Measurements from ENCODE around the gene ADAM12.

DNA sequence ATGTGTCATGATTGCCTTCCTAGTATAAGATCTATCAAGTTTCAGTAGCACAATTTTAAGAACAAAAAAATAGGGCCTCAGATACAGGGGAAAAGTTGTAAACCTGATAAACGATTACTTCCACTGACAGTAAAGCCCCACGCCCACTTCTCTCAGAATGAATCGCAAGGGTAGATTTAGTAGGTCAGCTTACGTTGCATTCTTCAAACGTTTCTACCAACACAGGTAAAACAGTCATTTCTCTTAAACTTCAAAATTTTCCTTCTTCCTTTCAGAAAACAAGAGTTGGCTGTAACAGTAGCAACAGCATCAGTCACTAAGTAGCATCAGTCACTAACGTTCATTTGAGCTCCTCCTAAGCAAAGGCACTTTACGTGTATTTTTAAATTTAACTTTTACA is 221.5 kb downstream of the ADAM12 start:
- no peak for TF ChIP-seq CTCF (conservative IDR thresholded peaks at IDR 0.05; ENCODE audit: low read depth in 2 of 2)
- no peak for TF ChIP-seq JUNB (IDR thresholded peaks at IDR 0.05; ENCODE audit: unreplicated experiment)
- TF ChIP-seq, protein P1, sequence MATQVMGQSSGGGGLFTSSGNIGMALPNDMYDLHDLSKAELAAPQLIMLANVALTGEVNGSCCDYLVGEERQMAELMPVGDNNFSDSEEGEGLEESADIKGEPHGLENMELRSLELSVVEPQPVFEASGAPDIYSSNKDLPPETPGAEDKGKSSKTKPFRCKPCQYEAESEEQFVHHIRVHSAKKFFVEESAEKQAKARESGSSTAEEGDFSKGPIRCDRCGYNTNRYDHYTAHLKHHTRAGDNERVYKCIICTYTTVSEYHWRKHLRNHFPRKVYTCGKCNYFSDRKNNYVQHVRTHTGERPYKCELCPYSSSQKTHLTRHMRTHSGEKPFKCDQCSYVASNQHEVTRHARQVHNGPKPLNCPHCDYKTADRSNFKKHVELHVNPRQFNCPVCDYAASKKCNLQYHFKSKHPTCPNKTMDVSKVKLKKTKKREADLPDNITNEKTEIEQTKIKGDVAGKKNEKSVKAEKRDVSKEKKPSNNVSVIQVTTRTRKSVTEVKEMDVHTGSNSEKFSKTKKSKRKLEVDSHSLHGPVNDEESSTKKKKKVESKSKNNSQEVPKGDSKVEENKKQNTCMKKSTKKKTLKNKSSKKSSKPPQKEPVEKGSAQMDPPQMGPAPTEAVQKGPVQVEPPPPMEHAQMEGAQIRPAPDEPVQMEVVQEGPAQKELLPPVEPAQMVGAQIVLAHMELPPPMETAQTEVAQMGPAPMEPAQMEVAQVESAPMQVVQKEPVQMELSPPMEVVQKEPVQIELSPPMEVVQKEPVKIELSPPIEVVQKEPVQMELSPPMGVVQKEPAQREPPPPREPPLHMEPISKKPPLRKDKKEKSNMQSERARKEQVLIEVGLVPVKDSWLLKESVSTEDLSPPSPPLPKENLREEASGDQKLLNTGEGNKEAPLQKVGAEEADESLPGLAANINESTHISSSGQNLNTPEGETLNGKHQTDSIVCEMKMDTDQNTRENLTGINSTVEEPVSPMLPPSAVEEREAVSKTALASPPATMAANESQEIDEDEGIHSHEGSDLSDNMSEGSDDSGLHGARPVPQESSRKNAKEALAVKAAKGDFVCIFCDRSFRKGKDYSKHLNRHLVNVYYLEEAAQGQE (IDR thresholded peaks at IDR 0.05; ENCODE audit: unreplicated experiment): no peak
- TF ChIP-seq EZH2phosphoT487 (IDR thresholded peaks at IDR 0.05; ENCODE audit: unreplicated experiment): no peak
- TF ChIP-seq ZNF331 (CRISPR knock-in tag; IDR thresholded peaks at IDR 0.05; ENCODE audit: low read depth): no peak
- TF ChIP-seq POLR2AphosphoS5 (IDR thresholded peaks at IDR 0.05; ENCODE audit: low read depth): no peak
- TF ChIP-seq CREB1 (CRISPR knock-in tag; IDR thresholded peaks at IDR 0.05; ENCODE audit: low read depth): no peak
- TF ChIP-seq EZH2 (IDR thresholded peaks at IDR 0.05; ENCODE audit: low read depth, unreplicated experiment): no peak
- TF ChIP-seq NANOG (IDR thresholded peaks at IDR 0.05; ENCODE audit: borderline replicate concordance): no peak
- TF ChIP-seq, protein P2, sequence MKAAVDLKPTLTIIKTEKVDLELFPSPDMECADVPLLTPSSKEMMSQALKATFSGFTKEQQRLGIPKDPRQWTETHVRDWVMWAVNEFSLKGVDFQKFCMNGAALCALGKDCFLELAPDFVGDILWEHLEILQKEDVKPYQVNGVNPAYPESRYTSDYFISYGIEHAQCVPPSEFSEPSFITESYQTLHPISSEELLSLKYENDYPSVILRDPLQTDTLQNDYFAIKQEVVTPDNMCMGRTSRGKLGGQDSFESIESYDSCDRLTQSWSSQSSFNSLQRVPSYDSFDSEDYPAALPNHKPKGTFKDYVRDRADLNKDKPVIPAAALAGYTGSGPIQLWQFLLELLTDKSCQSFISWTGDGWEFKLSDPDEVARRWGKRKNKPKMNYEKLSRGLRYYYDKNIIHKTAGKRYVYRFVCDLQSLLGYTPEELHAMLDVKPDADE (IDR thresholded peaks at IDR 0.05): no peak
- TF ChIP-seq ZNF114 (CRISPR knock-in tag; IDR thresholded peaks at IDR 0.05): no peak
- TF ChIP-seq STAT1 (IDR thresholded peaks at IDR 0.05; ENCODE audit: unreplicated experiment): no peak
- TF ChIP-seq ZNF462 (CRISPR knock-in tag; IDR thresholded peaks at IDR 0.05): no peak
